Mesendoderm (in vitro differentiated cells): ENCODE measurements around the gene TDP2.

Experiments used
- DNase-seq: peaks from one replicate; pipeline ENCODE4 v3.0.0; 2013
- H2AK5ac ChIP-seq: 2 replicates; pipeline ENCODE4 v1.6.1; 2013; ENCODE audit warnings: low read length, inconsistent platforms
- H2BK120ac ChIP-seq: 2 replicates; pipeline ENCODE4 v1.6.1; 2013; ENCODE audit warnings: low read depth, mild to moderate bottlenecking, low read length, moderate library complexity, mixed read lengths
- H2BK15ac ChIP-seq: replicated peaks from 2 replicates; pipeline ENCODE4 v1.6.1; 2013; ENCODE audit warnings: low read depth, mild to moderate bottlenecking, moderate library complexity
- H2BK5ac ChIP-seq: 2 replicates; pipeline ENCODE4 v1.6.1; 2013; ENCODE audit warnings: low read length, inconsistent platforms
- H3K18ac ChIP-seq: 2 replicates; pipeline ENCODE4 v1.6.1; 2013; ENCODE audit warnings: mild to moderate bottlenecking, low read length, mixed read lengths
- H3K23ac ChIP-seq: one replicate; pipeline ENCODE4 v1.6.1; 2013; ENCODE audit warnings: low read length
- H3K27ac ChIP-seq: 2 replicates; pipeline ENCODE4 v1.5.1; 2013; ENCODE audit warnings: low read depth, mild to moderate bottlenecking, inconsistent platforms, low read length, moderate library complexity
- H3K27me3 ChIP-seq: 2 replicates; pipeline ENCODE4 v1.6.1; 2013; ENCODE audit warnings: low read length, control low read depth, mild to moderate bottlenecking, inconsistent platforms; ENCODE audit not compliant: insufficient read depth, poor library complexity
- H3K36me3 ChIP-seq: 2 replicates; pipeline ENCODE4 v1.6.1; 2013; ENCODE audit warnings: low read length, inconsistent platforms; ENCODE audit not compliant: control insufficient read depth, insufficient read depth
- H3K4ac ChIP-seq: one replicate; pipeline ENCODE4 v1.6.1; 2013; ENCODE audit warnings: low read depth, mild to moderate bottlenecking, low read length, moderate library complexity
- H3K4me1 ChIP-seq: 2 replicates; pipeline ENCODE4 v1.6.1; 2013; ENCODE audit warnings: low read depth, low read length, inconsistent platforms; ENCODE audit not compliant: control insufficient read depth
- H3K4me2 ChIP-seq: 2 replicates; pipeline ENCODE4 v1.6.1; 2013; ENCODE audit warnings: low read length
- H3K4me3 ChIP-seq: 2 replicates; pipeline ENCODE4 v1.5.1; 2013; ENCODE audit warnings: mild to moderate bottlenecking, low read length
- H3K56ac ChIP-seq: one replicate; pipeline ENCODE4 v1.6.1; 2013; ENCODE audit warnings: low read length
- H3K79me1 ChIP-seq: 2 replicates; pipeline ENCODE4 v1.6.1; 2013; ENCODE audit warnings: low read length, inconsistent platforms
- H3K79me2 ChIP-seq: 2 replicates; pipeline ENCODE4 v1.6.1; 2013; ENCODE audit warnings: mild to moderate bottlenecking, low read length; ENCODE audit not compliant: control insufficient read depth, insufficient read depth
- H3K9ac ChIP-seq: 2 replicates; pipeline ENCODE4 v1.6.1; 2013; ENCODE audit warnings: low read length, inconsistent platforms
- H4K5ac ChIP-seq: one replicate; pipeline ENCODE4 v1.6.1; 2013; ENCODE audit warnings: low read length
- H4K8ac ChIP-seq: one replicate; pipeline ENCODE4 v1.6.1; 2013; ENCODE audit warnings: low read depth, mild to moderate bottlenecking, control low read depth, low read length, moderate library complexity
- WGBS: extraction: QIAGEN DNeasy Blood & Tissue Kit; methylation state at CpG from one replicate; pipeline ENCODE4 v1.1.7; 2013; ENCODE audit warnings: low lambda C conversion rate, missing lambda C conversion rate; ENCODE audit not compliant: insufficient coverage; ENCODE audit errors: extremely low coverage; 5-methylcytosine and 5-hydroxymethylcytosine counted together

Gene TDP2

GRCh38 chr6:24603241-24603640 is 63.5 kb downstream of the TDP2 start:
- Histone ChIP-seq H2BK120ac (no peak overlapping the region), H4K5ac (no peak overlapping the region), H2AK5ac (no peak overlapping the region), H3K79me2 (no peaks in the 10 kb centered on the region), H2BK5ac (no peak overlapping the region), H4K8ac (no peak overlapping the region), H3K56ac (no peak overlapping the region), H3K4me1 (no peaks in the 10 kb centered on the region), H3K27me3 (no peaks in the 10 kb centered on the region), H3K79me1 (no peaks in the 10 kb centered on the region), H3K36me3 (no peaks in the 10 kb centered on the region), H3K23ac (no peak overlapping the region), H3K4ac (no peak overlapping the region), H3K4me2 (no peak overlapping the region), H3K18ac (no peak overlapping the region), H3K9ac (no peak overlapping the region), H2BK15ac (no peak overlapping the region), H3K4me3 (no peak overlapping the region), H3K27ac (no peak overlapping the region)
- no CpG with 5 or more reads among the region's 2 CpGs for WGBS
- DNase-seq: no peak

GRCh38 chr6:24600903-24601302 is 65.8 kb downstream of the TDP2 start:
- H3K4me2 ChIP-seq: no peak overlapping the region
- no peaks in the 10 kb centered on the region for H3K27me3 ChIP-seq
- no peak overlapping the region for H3K9ac ChIP-seq
- no peak overlapping the region for H4K5ac ChIP-seq
- H3K23ac ChIP-seq: no peak overlapping the region
- H2BK15ac ChIP-seq: no peak overlapping the region
- H2AK5ac ChIP-seq: no peak overlapping the region
- DNase-seq: no peak
- WGBS: no CpG with 5 or more reads among the region's 4 CpGs
- no peaks in the 10 kb centered on the region for H3K79me2 ChIP-seq
- no peak overlapping the region for H3K56ac ChIP-seq
- no peak overlapping the region for H3K4ac ChIP-seq
- no peak overlapping the region for H3K4me3 ChIP-seq
- no peak overlapping the region for H3K27ac ChIP-seq
- H3K79me1 ChIP-seq: no peaks in the 10 kb centered on the region
- H3K36me3 ChIP-seq: no peaks in the 10 kb centered on the region
- H4K8ac ChIP-seq: no peak overlapping the region
- no peak overlapping the region for H3K18ac ChIP-seq
- H2BK5ac ChIP-seq: no peak overlapping the region
- no peaks in the 10 kb centered on the region for H3K4me1 ChIP-seq
- H2BK120ac ChIP-seq: no peak overlapping the region
